Stimulated activated CD4-positive, alpha-beta T cell treated with anti-CD3 and anti-CD28 coated beads, Interleukin-4, amount 100 ng/mL, for 24 hours (primary cell): ENCODE measurements around the gene MEI1.

Experiments
- DNase-seq: peaks from one replicate; pipeline ENCODE4 v3.0.0-alpha.2; 2020

MEI1 gene

GRCh38 chr22:41798736-41799135 lies 99.4 kb downstream of the MEI1 start:
- DNase-seq: no peak

GRCh38 chr22:41799486-41800347 lies 100.4 kb downstream of the MEI1 start:
- no peak for DNase-seq

GRCh38 chr22:41800348-41801146 lies 101.2 kb downstream of the MEI1 start, which contains the start of gene CCDC134:
Gene CCDC134, plus strand, starts transcription at chr22:41800679. Its CDS starts 8,212 bp downstream, at chr22:41808891.
- DNase-seq: peak; percentile 91

GRCh38 chr22:41801147-41801819 lies 102.0 kb downstream of the MEI1 start:
- DNase-seq: no peak

GRCh38 chr22:41801886-41802285 lies 102.6 kb downstream of the MEI1 start:
- no peak for DNase-seq

GRCh38 chr22:41805639-41806038 lies 106.3 kb downstream of the MEI1 start:
- DNase-seq: no peak

GRCh38 chr22:41808400-41808799 lies 109.1 kb downstream of the MEI1 start:
- DNase-seq: no peak

GRCh38 chr22:41810022-41810421 lies 110.7 kb downstream of the MEI1 start:
- no peak for DNase-seq

- DNase-seq: no peak
These were observed 113.7 kb downstream of the MEI1 start for GRCh38 chr22:41812805-41813545.

GRCh38 chr22:41813726-41814410 lies 114.6 kb downstream of the MEI1 start:
- no peak for DNase-seq

GRCh38 chr22:41815716-41816115 lies 116.4 kb downstream of the MEI1 start:
- no peak for DNase-seq

GRCh38 chr22:41816241-41816640 lies 116.9 kb downstream of the MEI1 start:
- DNase-seq: no peak

- no peak for DNase-seq
These were observed 117.6 kb downstream of the MEI1 start for GRCh38 chr22:41816871-41817270.

- no peak for DNase-seq
These were observed 118.7 kb downstream of the MEI1 start for GRCh38 chr22:41818011-41818410.

GRCh38 chr22:41818596-41818995 lies 119.3 kb downstream of the MEI1 start:
- no peak for DNase-seq

GRCh38 chr22:41819257-41819656 lies 120.0 kb downstream of the MEI1 start:
- DNase-seq: no peak

GRCh38 chr22:41820447-41820846 lies 121.1 kb downstream of the MEI1 start:
- DNase-seq: no peak

GRCh38 chr22:41821471-41822316 lies 122.4 kb downstream of the MEI1 start:
- no peak for DNase-seq

- DNase-seq: peak; percentile 63
These were observed 123.2 kb downstream of the MEI1 start for GRCh38 chr22:41822317-41823057.

GRCh38 chr22:41823797-41824196 lies 124.5 kb downstream of the MEI1 start:
- no peak for DNase-seq
